ENCODE data around the gene ACSS1.

Gene ACSS1

GRCh38 chr20:25079171-25079570 is 21.2 kb upstream of the ACSS1 start:
- H3K27ac ChIP-seq = no peak overlapping the region
- DNase-seq (ENCODE audit: low read depth, low spot score) = no peak

- no peak for DNase-seq (ENCODE audit: low read depth, low spot score)
Measured at GRCh38 chr20:25078662-25079061, 20.7 kb upstream of the ACSS1 start.

GRCh38 chr20:25077610-25078169 is 19.8 kb upstream of the ACSS1 start:
- H3K27ac ChIP-seq = no peak overlapping the region
- no peak for DNase-seq (ENCODE audit: low read depth, low spot score)

More at GRCh38 chr20:25078662-25079061, 20.7 kb upstream of the ACSS1 start:
- no peak overlapping the region for H3K27ac ChIP-seq

GRCh38 chr20:25076731-25077609 is 19.0 kb upstream of the ACSS1 start:
- no peak overlapping the region for H3K27ac ChIP-seq
- DNase-seq (ENCODE audit: low read depth, low spot score) = peak; percentile 14

- no peak for DNase-seq (ENCODE audit: low read depth, low spot score)
Measured at GRCh38 chr20:25076201-25076600, 18.3 kb upstream of the ACSS1 start.

GRCh38 chr20:25073544-25073943 is 15.6 kb upstream of the ACSS1 start:
- DNase-seq (ENCODE audit: low read depth, low spot score) = no peak
- H3K27ac ChIP-seq = no peak overlapping the region

More at GRCh38 chr20:25076201-25076600, 18.3 kb upstream of the ACSS1 start:
- no peak overlapping the region for H3K27ac ChIP-seq

- H3K27ac ChIP-seq = no peak overlapping the region
- DNase-seq (ENCODE audit: low read depth, low spot score) = no peak
Measured at GRCh38 chr20:25072226-25072811, 14.4 kb upstream of the ACSS1 start.

- DNase-seq (ENCODE audit: low read depth, low spot score) = no peak
- H3K27ac ChIP-seq = no peak overlapping the region
Measured at GRCh38 chr20:25071734-25072133, 13.8 kb upstream of the ACSS1 start.

GRCh38 chr20:25070821-25071473 is 13.0 kb upstream of the ACSS1 start:
- DNase-seq (ENCODE audit: low read depth, low spot score) = no peak
- no peak overlapping the region for H3K27ac ChIP-seq

GRCh38 chr20:25067102-25067987 is 9.4 kb upstream of the ACSS1 start:
- DNase-seq (ENCODE audit: low read depth, low spot score) = no peak

GRCh38 chr20:25066386-25066785 is 8.4 kb upstream of the ACSS1 start:
- no peak overlapping the region for H3K27ac ChIP-seq
- no peak for DNase-seq (ENCODE audit: low read depth, low spot score)

More at GRCh38 chr20:25067102-25067987, 9.4 kb upstream of the ACSS1 start:
- H3K27ac ChIP-seq = no peak overlapping the region

GRCh38 chr20:25065625-25066338 is 7.8 kb upstream of the ACSS1 start:
- no peak overlapping the region for H3K27ac ChIP-seq
- DNase-seq (ENCODE audit: low read depth, low spot score) = no peak

GRCh38 chr20:25065072-25065624 is 7.2 kb upstream of the ACSS1 start:
- no peak overlapping the region for H3K27ac ChIP-seq
- DNase-seq (ENCODE audit: low read depth, low spot score) = no peak

- DNase-seq (ENCODE audit: low read depth, low spot score) = no peak
- no peak overlapping the region for H3K27ac ChIP-seq
Measured at GRCh38 chr20:25064561-25065071, 6.7 kb upstream of the ACSS1 start.

- H3K27ac ChIP-seq = no peak overlapping the region
- no peak for DNase-seq (ENCODE audit: low read depth, low spot score)
Measured at GRCh38 chr20:25063981-25064380, 6.0 kb upstream of the ACSS1 start.

- no peak for DNase-seq (ENCODE audit: low read depth, low spot score)
- H3K27ac ChIP-seq = no peak overlapping the region
Measured at GRCh38 chr20:25063546-25063945, 5.6 kb upstream of the ACSS1 start.

GRCh38 chr20:25062841-25063240 is 4.9 kb upstream of the ACSS1 start:
- no peak for DNase-seq (ENCODE audit: low read depth, low spot score)
- H3K27ac ChIP-seq = no peak overlapping the region

- H3K27ac ChIP-seq = no peak overlapping the region
- DNase-seq (ENCODE audit: low read depth, low spot score) = no peak
Measured at GRCh38 chr20:25061821-25062530, 4.0 kb upstream of the ACSS1 start.

Data from epithelial cell of prostate (primary cell).